ENCODE measurements around the gene CYB5RL. TPM values are rescaled to one million over a fixed set of nuclear protein-coding genes. Genes with fewer than 3 reads are reported as not detected.
"Not testable (repeated sequence)": the region's sequence is repeated elsewhere in the genome, so short reads cannot be mapped to it uniquely, and the experiment has no call there.

CYB5RL gene
- total RNA-seq, 2 donors from 2014 or later, result 11.7 to 12.1 TPM

DNA sequence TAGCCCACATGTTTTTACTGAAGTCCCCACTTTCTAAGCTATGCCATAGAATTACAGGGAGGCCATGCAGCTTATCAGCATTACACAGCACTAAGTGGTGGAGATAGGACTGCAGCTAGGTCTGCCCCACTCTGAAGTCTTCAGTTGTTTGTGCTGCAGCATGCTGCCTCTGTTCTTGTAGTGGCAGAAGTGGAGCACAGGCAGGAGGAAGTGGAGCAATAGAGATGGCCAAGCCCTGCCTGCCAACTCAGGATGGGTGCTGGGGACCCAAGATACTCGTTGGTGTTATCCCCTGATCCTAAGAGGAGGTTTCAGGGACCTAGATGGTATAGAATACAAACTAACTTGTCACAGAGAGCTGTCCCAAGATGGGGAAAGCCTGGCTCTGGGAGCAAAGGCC, 13.0 kb upstream of the CYB5RL start:
- DNase-seq (ENCODE audit: low spot score in 2 of 2) (no peak), ATAC-seq (no peak)
- Mint-ChIP-seq H3K27ac (peak overlapping the region in 1 of 2 donors; percentile 16), H3K36me3 (peaks cover 19 to 24% of the 10 kb centered on the region in 2 donors), H3K9me3 (no peaks in the 10 kb centered on the region)

DNA sequence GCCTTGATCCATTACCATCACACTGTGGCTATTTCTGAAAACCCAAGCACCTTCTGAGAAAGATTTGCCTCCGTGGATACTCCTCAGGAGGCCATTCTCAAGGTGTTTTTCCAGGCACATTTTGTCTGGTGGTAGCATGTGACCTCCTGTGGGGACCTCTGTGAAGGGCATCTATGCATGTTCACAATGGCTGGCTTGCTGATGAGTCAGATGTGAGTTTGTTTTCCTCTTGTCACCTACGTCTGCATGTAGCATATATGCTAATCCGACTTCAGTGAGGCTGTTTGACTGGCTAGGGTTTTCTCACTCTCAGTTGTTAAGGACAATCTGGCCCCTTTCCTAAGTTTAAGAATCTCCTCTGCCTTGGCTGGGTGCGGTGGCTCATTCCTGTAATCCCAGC, 8.1 kb upstream of the CYB5RL start:
- not testable (repeated sequence) for H3K9me3 Mint-ChIP-seq; DNase-seq (ENCODE audit: low spot score in 2 of 2)
- peak overlapping the region in 1 of 2 donors; percentile 32 for H3K27ac Mint-ChIP-seq
- H3K36me3 Mint-ChIP-seq, result peaks cover 23 to 28% of the 10 kb centered on the region in 2 donors
- ATAC-seq, result peak; percentile 31 to 38

DNA sequence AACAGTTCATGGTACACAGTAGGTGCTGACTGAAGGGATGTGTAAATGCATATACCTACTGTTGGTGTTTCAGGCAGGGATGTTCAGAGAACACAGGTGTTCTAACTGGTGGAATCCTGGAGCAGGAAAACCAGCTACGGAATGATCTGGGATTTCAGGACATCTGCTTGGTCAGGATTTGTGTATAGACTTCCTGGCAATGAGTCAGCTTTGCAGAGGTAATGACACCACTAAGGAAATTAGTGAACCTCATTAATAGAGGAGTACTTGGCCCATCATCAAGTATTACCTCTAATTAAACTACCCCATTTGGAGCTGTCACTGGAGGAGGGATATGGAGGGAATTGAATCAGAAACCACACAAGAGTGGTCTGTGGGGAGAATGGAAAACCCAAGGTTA, 7.5 kb upstream of the CYB5RL start:
- Mint-ChIP-seq H3K27ac (peak overlapping the region; percentile 25 to 90), H3K9me3 (no peaks in the 10 kb centered on the region), H3K36me3 (peaks cover 28% of the 10 kb centered on the region in 2 donors)
- no peak for DNase-seq (ENCODE audit: low spot score in 2 of 2)
- no peak for ATAC-seq

DNA sequence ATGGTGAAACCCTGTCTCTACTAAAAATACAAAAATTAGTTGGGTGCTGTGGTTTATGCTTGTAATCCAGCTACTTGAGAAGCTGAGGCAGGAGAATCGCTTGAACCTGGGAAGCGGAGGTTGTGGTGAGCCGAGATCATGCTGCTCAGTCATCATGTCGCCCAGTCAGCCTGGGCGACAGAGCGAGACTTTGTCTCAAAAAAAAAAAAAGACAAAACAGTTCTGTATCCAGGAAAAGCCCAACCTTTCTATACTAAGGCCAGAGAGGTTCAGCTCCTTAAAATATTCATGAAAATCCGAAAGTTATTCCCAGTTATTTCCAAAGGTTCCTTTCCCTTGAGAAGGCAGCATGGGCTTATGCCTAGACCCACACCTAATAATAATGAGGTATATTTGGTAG, 4.4 kb upstream of the CYB5RL start:
- DNase-seq (ENCODE audit: low spot score in 2 of 2) (no peak), ATAC-seq (no peak)
- H3K9me3 Mint-ChIP-seq, result no peaks in the 10 kb centered on the region
- peaks cover 27% of the 10 kb centered on the region in 2 donors for H3K36me3 Mint-ChIP-seq
- no peak overlapping the region for H3K27ac Mint-ChIP-seq

DNA sequence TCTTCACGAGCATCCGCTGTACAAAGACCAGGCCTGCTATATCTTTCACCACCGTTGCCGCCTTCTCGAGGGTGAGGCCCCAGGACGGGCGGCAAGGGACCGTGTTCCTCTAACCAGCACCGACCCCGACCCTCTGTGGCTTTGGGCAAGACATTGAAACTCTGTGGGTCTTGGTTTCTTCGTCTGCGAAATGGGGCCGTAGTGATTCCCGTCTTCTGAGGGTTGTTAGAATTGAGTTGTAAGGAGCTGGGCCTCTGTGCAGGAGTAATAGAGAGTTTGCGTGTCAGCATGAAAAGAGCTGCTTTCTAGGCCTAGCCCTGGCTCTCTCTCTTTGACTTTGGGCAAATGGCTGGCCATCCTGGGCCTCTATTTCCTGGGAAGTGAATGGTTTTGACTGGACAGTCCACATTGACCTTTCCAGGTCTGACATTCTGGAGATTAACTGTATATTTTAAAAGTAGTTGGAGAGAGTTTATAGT, 728 bp upstream of the CYB5RL start:
- ATAC-seq (peak in 1 of 2 donors; percentile 13), DNase-seq (ENCODE audit: low spot score in 2 of 2) (no peak)
- H3K9me3 Mint-ChIP-seq, result no peaks in the 10 kb centered on the region
- H3K36me3 Mint-ChIP-seq, result peaks cover 16 to 18% of the 10 kb centered on the region in 2 donors
- peak overlapping the region; percentile 89 to 96 for H3K27ac Mint-ChIP-seq

DNA sequence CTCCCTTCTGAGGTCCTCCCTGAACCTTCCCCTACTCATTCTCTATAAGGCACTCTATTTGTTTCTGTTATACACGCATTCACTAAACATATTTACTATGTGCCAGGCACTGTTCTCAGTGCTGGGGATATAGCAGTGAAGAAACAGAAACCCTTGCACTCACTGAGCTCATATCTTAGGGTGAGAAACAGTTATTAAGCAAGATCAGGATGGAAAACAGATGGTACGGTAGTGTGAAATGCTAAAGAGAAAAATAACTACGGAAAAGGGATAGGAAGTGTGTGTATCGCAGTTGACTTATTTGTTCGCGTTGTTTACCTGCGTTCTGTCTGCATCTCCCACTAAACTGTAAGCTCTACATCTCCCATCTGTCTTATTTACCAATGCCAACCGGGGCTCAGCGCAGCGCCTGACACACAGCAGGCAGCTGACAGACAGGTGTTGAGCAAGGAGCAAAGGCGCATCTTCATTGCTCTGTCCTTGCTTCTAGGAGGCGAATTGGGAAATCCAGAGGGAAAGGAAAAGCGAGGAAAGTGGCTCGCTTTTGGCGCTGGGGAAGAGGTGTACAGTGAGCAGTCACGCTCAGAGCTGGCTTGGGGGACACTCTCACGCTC, 572 bp downstream of the CYB5RL start:
- peaks cover 8 to 18% of the 10 kb centered on the region in 2 donors for H3K36me3 Mint-ChIP-seq
- ATAC-seq (peak in 1 of 2 donors; percentile 1), DNase-seq (ENCODE audit: low spot score in 2 of 2) (peak in 1 of 2 donors; percentile 10)
- H3K9me3 Mint-ChIP-seq, result no peaks in the 10 kb centered on the region
- peak overlapping the region; percentile 15 to 89 for H3K27ac Mint-ChIP-seq

DNA sequence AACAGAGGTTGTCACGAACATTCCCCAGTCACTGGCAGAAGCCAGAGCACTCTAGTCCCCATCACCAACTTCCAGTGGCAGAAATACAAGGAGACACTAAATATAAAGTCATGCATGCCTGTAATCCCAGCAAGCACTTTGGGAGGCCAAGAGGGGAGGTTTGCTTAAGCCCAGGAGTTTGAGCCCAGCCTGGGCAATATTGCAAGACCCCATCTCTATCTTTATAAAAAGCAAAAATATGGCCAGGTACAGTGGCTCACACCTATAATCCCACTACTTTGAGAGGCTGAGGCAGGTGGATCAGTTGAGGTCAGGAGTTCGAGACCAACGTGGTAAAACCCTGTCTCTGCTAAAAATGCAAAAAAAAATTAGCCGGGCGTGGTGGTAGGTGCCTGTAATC, 6.4 kb downstream of the CYB5RL start:
- ATAC-seq, result no peak
- Mint-ChIP-seq H3K9me3 (no peaks in the 10 kb centered on the region), H3K27ac (no peak overlapping the region), H3K36me3 (no peaks in the 10 kb centered on the region)
- DNase-seq (ENCODE audit: low spot score in 2 of 2), result no peak

DNA sequence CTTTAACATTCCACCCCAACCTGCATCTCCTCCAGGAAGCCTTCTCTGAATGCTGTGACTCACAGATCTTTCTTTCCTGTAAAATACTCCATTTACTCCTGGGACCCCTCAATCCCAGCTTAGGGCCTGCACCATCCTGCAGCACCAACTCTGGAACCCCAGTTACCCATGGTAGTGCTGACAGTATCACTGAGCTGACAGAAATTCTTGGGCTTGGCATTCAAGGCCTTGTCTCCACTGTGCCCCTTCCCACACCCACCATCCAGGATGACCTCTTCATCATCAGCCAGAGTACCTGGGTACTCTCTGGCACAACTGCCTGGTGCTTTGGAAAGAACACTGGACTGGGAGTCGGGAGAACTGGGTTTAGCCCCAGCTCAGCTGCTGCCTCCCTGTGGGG, 8.3 kb downstream of the CYB5RL start:
- no peak for ATAC-seq
- no peak for DNase-seq (ENCODE audit: low spot score in 2 of 2)
- Mint-ChIP-seq H3K27ac (no peak overlapping the region), H3K9me3 (no peaks in the 10 kb centered on the region), H3K36me3 (no peaks in the 10 kb centered on the region)

DNA sequence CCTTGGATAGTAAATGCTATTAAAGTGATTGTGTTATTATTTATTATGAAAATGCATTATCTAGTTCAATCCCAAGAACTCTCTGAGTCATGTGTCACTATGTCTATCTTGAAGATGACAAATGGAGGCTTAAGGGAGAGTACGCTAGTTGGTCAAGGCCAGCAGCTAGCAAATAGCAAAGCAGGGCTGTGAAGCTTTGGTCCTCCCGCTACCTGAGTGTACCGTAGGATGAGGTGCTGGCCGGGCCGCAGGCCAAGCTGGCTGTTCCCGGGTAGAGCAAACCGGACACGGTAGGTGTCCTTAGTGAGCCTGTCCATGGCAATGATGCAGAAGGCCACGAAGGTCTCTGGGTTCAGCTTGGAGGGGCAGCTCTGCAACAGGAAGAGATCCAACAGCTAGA, 9.3 kb downstream of the CYB5RL start:
- H3K27ac Mint-ChIP-seq, result no peak overlapping the region
- no peak for DNase-seq (ENCODE audit: low spot score in 2 of 2)
- ATAC-seq, result no peak
- H3K36me3 Mint-ChIP-seq, result peaks cover 5 to 7% of the 10 kb centered on the region in 2 donors
- no peaks in the 10 kb centered on the region for H3K9me3 Mint-ChIP-seq

DNA sequence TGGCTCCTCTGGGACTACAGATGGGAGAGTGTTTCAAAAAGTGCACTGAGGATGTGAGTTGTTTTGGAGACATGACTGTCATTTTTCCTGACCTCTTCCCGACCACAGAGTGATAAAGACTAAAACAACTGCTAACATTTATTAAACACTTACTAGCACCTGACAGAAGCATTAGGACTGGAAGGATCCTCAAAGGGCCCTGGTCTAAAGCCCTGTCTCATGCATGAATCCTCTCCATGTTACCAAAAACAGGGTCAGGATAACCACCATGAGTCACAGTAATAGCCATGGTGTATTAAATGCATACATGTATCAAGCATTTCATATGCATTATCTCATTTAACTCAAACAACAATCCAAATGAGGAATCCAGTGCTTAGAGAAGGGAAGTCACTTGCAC, 11.5 kb downstream of the CYB5RL start:
- Mint-ChIP-seq H3K27ac (no peak overlapping the region), H3K36me3 (peaks cover 5 to 7% of the 10 kb centered on the region in 2 donors), H3K9me3 (no peaks in the 10 kb centered on the region)
- DNase-seq (ENCODE audit: low spot score in 2 of 2) (no peak), ATAC-seq (no peak)

DNA sequence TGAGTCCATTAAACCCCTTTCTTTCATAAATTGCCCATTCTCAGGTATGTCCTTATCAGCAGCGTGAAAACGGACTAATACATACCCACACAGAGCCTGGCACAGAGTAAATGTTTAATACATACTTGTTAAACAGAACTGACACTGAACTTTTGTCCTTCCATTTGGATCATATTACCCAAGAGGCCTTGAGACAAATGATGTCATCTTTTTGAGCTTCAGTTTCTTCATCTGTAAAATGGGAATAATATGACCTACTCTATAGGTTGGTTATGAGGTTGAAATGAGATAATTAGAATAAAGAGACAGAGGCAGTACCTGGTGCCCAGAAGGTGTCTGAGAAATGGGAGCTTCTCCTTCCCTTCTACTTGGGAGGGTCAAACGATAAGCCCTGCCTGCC, 13.8 kb downstream of the CYB5RL start:
- no peak for ATAC-seq
- Mint-ChIP-seq H3K36me3 (peaks cover 5 to 7% of the 10 kb centered on the region in 2 donors), H3K27ac (no peak overlapping the region), H3K9me3 (no peaks in the 10 kb centered on the region)
- no peak for DNase-seq (ENCODE audit: low spot score in 2 of 2)

DNA sequence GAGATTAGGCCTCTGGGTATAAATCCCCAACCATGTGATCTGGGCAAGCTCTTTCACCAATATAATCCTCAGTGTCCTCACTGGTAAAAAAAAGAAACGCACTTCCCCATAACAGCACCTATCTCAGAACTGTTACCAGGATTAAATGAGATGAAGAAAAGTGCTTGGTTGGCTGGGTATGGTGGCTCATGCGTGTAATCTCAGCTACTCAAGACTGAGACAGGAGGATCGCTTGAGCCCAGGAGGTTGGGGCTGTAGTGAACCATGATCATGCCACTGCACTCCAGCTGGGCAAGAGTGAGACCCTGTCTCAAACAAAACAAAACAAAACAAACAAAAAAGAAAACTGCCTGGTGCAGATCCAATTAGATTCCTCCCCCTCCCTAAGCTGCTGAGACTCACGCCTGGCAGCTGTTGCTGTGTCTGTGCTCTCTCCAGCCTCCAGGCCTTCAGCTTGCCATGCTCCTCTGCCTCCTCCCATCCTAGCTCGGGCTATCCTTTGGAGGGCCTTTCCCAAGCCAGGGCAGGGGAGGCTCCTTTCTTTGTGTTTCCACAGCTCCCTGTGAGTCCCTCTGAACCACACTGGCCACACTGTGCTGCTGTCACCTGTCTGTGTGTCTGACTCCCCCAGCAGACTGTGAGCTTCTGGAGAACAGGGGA, 19.0 kb downstream of the CYB5RL start:
- ATAC-seq, result no peak

DNA sequence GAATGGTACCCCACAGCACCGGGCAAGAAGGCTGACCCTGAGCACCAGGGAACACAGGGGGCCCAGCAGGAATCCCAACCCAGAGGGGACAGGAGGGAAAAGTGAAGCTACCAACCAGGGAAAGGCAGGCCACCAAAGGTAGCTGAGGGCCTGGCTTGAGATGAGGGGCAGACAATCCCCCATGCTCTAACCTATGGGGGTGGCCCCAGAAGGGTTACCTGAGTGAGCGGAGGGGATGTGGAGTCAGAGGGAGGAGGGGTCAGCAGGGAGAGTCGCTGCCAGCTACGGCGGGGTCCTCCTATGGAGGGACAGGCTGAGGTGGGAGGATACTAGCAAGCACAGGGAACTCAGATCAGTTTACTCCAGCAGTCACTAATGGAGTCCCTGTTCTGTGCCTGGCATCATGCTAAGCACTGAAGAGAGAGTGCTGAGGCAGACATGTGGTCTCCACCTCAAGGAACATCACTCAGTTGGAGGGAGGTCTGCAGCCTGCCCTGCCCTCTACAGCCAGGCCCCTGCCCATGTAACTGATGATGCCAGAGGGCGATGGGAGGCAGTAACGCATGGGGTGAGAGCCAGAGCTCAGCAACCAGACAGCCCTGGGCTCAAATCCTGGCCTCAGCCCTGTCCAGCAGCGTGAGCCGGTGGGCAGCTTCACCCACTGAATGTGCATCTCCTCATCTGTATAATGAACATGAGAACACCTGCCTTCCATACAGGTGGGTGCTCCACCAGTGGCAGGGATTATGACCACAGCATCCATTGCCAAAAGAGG, 21.3 kb downstream of the CYB5RL start:
- Mint-ChIP-seq H3K36me3 (no peaks in the 10 kb centered on the region), H3K27ac (no peak overlapping the region), H3K9me3 (no peaks in the 10 kb centered on the region)
- no peak for DNase-seq (ENCODE audit: low spot score in 2 of 2)
- no peak for ATAC-seq

More for the DNA sequence above, 19.0 kb downstream of the CYB5RL start:
- Mint-ChIP-seq H3K36me3 (peaks cover 2% of the 10 kb centered on the region in 2 donors), H3K9me3 (no peaks in the 10 kb centered on the region), H3K27ac (peak overlapping the region in 1 of 2 donors; percentile 44)
- DNase-seq (ENCODE audit: low spot score in 2 of 2), result no peak

DNA sequence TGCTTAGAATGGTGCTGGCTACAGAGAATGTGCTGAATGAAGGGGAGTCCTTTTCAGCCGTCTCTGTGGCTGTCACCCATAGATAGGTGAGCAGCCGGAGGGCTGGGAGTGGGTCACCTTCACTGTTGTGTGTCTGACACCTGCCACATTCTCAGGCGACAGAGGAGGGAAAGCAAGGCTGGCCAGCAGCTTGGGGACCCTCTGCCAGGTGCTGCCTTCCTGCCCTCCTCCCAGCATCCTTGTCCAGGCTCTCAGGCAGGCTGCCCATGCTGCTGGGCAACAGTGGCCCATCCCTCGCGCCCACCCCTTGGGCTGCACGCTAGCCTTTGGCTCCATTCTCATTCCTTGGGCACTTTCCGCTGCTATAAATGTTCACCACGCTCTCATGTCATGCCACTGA, 22.1 kb downstream of the CYB5RL start:
- DNase-seq (ENCODE audit: low spot score in 2 of 2), result no peak
- Mint-ChIP-seq H3K36me3 (no peaks in the 10 kb centered on the region), H3K9me3 (no peaks in the 10 kb centered on the region), H3K27ac (peak overlapping the region in 1 of 2 donors; percentile 82)
- no peak for ATAC-seq

DNA sequence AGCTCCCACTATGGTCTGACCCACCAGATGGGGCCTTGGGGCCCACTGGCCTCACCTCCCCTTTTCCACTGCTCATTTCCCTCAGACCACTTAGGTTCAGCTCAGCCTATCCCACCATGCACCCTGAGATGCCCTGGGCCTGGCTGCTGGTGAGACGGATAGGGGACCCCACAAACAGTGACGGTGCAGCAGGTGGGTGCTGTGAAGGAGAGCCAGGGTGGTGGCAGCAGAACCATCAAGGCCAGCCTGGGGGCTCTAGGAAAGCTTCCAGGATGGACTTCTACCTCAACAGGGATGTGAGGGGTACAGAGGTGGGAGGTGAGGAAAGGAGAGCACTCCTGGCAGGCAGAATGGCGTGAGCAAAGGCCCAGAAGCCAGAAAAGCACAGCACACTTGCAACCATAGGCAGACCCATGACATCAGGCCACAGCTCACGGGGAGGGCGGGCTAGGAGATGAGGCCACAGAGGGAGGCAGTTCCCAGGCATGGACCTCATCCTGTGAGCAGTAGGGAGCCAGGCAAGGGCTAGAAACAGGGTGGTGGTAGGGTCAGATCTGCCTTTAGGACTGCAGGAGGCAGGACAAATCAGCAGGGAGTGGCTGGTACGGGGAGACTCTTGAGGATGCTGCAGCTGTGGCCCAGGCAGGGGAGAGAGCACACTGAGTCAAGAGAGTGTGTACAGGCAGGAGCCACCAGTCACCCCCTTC, 23.1 kb downstream of the CYB5RL start:
- no peak for DNase-seq (ENCODE audit: low spot score in 2 of 2)
- ATAC-seq, result no peak
- no peaks in the 10 kb centered on the region for H3K36me3 Mint-ChIP-seq
- peak overlapping the region in 1 of 2 donors; percentile 77 for H3K27ac Mint-ChIP-seq
- H3K9me3 Mint-ChIP-seq, result no peaks in the 10 kb centered on the region

DNA sequence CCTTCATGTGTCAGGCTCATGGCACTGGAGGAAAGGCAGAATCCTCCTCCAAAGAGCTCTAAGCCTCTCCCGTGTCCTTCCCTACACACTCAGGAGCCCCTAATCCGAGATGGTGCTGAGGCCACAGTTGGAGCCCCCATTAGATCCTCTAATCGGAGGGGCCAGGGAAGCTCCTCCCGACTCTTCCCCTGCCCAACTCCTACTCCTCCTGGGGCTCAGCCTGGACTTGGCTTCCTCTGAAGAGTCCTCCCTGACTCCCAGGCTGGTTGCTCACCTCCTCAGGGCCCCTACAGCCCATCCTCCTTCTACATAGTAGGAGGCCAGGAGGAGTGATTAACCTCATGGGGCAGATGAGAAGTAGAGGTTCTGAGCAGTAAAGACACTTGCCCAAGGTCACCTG, 25.7 kb downstream of the CYB5RL start:
- no peaks in the 10 kb centered on the region for H3K9me3 Mint-ChIP-seq
- no peaks in the 10 kb centered on the region for H3K36me3 Mint-ChIP-seq
- no peak for ATAC-seq
- no peak for DNase-seq (ENCODE audit: low spot score in 2 of 2)
- no peak overlapping the region for H3K27ac Mint-ChIP-seq

DNA sequence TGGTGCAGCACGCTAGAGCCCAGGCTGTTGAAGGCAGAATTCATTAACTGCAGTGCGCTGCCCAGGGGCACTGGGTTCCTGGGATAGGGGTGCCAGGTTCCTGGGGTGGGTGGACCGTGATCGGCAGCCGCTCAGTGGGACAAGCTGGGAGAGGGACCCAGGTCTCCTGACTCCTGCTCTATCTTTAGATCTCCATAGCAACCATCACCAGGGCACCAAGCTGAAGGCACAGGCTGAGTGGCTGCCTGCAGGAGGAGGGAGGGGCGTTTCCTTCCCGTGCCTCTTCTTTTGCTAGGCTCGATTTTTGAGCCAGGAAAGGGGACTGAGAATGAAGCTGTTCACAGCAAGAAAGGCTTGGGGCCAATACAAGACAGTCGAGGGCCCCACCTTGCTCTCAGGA, 26.1 kb downstream of the CYB5RL start:
- ATAC-seq, result no peak
- Mint-ChIP-seq H3K27ac (no peak overlapping the region), H3K9me3 (no peaks in the 10 kb centered on the region), H3K36me3 (no peaks in the 10 kb centered on the region)
- DNase-seq (ENCODE audit: low spot score in 2 of 2), result no peak

Measured in activated naive CD4-positive, alpha-beta T cell treated with anti-CD3 and anti-CD28 coated beads, Interleukin-2, amount 50 U/mL, for 72 hours (primary cell).